ENCODE data around the gene IL1RAPL1. TPM values are rescaled to one million over a fixed set of nuclear protein-coding genes. Genes with fewer than 3 reads are reported as not detected.

Gene IL1RAPL1
- total RNA-seq, 1 experiment from 2014 or later, result not detected

DNA sequence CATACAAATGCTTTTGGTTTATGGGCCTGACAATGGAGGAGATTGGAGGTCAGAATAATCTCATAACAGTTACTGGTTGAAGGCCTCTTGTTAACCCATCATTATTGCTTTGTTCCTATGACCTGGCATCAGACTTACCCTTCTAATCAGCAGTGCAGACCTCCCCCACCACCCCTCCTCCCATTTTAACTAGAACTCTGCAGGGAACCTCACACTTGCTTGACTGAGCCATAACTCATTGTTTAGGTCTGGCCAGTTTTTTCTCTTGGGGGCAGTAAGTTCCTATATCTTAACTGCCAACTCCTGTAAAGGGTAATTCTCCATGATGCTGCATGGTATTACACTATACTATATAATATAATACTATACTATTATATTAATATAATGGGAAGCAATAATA is 609.3 kb downstream of the IL1RAPL1 start:
- TF ChIP-seq, protein P1, sequence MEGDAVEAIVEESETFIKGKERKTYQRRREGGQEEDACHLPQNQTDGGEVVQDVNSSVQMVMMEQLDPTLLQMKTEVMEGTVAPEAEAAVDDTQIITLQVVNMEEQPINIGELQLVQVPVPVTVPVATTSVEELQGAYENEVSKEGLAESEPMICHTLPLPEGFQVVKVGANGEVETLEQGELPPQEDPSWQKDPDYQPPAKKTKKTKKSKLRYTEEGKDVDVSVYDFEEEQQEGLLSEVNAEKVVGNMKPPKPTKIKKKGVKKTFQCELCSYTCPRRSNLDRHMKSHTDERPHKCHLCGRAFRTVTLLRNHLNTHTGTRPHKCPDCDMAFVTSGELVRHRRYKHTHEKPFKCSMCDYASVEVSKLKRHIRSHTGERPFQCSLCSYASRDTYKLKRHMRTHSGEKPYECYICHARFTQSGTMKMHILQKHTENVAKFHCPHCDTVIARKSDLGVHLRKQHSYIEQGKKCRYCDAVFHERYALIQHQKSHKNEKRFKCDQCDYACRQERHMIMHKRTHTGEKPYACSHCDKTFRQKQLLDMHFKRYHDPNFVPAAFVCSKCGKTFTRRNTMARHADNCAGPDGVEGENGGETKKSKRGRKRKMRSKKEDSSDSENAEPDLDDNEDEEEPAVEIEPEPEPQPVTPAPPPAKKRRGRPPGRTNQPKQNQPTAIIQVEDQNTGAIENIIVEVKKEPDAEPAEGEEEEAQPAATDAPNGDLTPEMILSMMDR (IDR thresholded peaks at IDR 0.05; ENCODE audit: unreplicated experiment), result no peak
- no peak for DNase-seq
- Mint-ChIP-seq H3K4me3 (ENCODE audit: low read depth, unreplicated experiment) (no peak overlapping the region), H3K4me1 (ENCODE audit: low read depth, unreplicated experiment) (no peaks in the 10 kb centered on the region), H3K27me3 (ENCODE audit: unreplicated experiment) (no peaks in the 10 kb centered on the region), H3K36me3 (ENCODE audit: insufficient read depth, unreplicated experiment) (no peaks in the 10 kb centered on the region), H3K9me3 (ENCODE audit: low read depth, unreplicated experiment) (no peaks in the 10 kb centered on the region), H3K27ac (ENCODE audit: unreplicated experiment) (no peak overlapping the region)
- intact Hi-C loops (cut with micrococcal nuclease; ENCODE audit: unreplicated experiment), result no loop called here
- BruUV-seq (replicated peaks), result no TSS peak
- CTCF ChIA-PET, result no interaction called here

DNA sequence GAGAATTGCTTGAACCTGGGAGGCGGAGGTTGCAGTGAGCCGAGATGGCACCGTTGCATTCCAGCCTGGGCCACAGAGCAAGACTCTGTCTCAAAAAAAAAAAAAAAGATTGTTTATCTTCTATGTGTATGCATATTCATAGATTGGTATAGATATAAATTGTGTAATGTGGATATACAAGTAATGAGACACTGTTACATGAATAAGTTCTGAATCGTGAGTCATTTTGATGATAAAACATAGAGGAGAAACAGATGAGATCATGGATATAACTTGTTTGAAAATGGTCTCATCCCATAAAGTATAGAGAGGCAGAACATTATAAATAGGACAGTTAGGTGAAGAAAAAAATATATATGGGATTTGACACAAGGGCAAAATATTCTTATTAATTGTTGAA is 628.0 kb downstream of the IL1RAPL1 start:
- no peaks in the 10 kb centered on the region for H3K27me3 Mint-ChIP-seq (ENCODE audit: unreplicated experiment)

DNA sequence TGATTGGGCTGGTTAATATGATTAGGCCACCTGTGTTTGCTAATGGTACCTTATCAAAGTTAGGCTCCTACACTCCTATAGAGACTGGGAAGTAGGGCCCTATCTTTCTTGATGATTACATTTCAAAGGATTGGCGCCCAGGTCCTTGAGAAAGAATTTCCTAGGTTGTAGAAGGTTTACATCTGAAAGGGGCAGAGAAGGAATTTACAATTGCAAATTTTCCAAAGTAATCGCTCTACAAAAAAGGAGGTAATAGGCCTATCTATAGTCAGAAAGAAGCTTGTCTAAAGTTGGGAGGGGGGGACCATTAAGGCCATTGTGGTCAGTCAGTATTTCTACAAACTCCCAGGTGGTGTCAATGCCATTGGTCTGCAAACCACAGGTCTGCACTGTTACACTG is 638.4 kb downstream of the IL1RAPL1 start:
- Mint-ChIP-seq H3K9me3 (ENCODE audit: low read depth, unreplicated experiment) (no peaks in the 10 kb centered on the region), H3K27me3 (ENCODE audit: unreplicated experiment) (no peaks in the 10 kb centered on the region), H3K4me1 (ENCODE audit: low read depth, unreplicated experiment) (no peaks in the 10 kb centered on the region), H3K4me3 (ENCODE audit: low read depth, unreplicated experiment) (no peak overlapping the region), H3K36me3 (ENCODE audit: insufficient read depth, unreplicated experiment) (no peaks in the 10 kb centered on the region), H3K27ac (ENCODE audit: unreplicated experiment) (no peak overlapping the region)
- BruUV-seq (replicated peaks), result no TSS peak
- CTCF ChIA-PET, result no interaction called here
- intact Hi-C loops (cut with micrococcal nuclease; ENCODE audit: unreplicated experiment), result no loop called here
- no peak for DNase-seq
- TF ChIP-seq, protein P1 (IDR thresholded peaks at IDR 0.05; ENCODE audit: unreplicated experiment), result no peak

More for the DNA sequence above, 628.0 kb downstream of the IL1RAPL1 start:
- Mint-ChIP-seq H3K4me1 (ENCODE audit: low read depth, unreplicated experiment) (no peaks in the 10 kb centered on the region), H3K27ac (ENCODE audit: unreplicated experiment) (no peak overlapping the region), H3K4me3 (ENCODE audit: low read depth, unreplicated experiment) (no peak overlapping the region), H3K9me3 (ENCODE audit: low read depth, unreplicated experiment) (peaks cover 5% of the 10 kb centered on the region), H3K36me3 (ENCODE audit: insufficient read depth, unreplicated experiment) (no peaks in the 10 kb centered on the region)
- TF ChIP-seq, protein P1 (IDR thresholded peaks at IDR 0.05; ENCODE audit: unreplicated experiment), result no peak
- CTCF ChIA-PET, result no interaction called here
- intact Hi-C loops (cut with micrococcal nuclease; ENCODE audit: unreplicated experiment), result no loop called here
- no peak for DNase-seq
- BruUV-seq (replicated peaks), result no TSS peak

DNA sequence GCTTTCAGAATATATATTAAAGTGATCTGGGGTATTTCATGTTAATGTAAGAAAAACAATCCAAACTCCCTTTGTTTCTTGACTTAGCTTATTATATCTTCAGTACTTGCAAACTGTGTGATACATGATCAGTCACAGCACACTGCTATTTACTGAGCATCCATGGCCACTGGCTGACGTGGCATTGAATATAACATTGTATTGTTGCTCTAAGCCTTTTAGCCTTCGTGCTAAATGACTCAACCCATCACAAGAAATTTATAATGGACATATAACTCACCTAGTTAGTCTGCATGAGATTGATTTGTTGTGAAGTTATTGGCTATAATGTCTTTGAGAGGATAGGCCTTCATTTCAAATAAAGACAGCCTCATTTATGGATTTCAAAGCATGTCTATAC is 642.6 kb downstream of the IL1RAPL1 start:
- BruUV-seq (replicated peaks), result no TSS peak
- Mint-ChIP-seq H3K36me3 (ENCODE audit: insufficient read depth, unreplicated experiment) (no peaks in the 10 kb centered on the region), H3K27ac (ENCODE audit: unreplicated experiment) (no peak overlapping the region), H3K9me3 (ENCODE audit: low read depth, unreplicated experiment) (no peaks in the 10 kb centered on the region), H3K4me3 (ENCODE audit: low read depth, unreplicated experiment) (no peak overlapping the region), H3K4me1 (ENCODE audit: low read depth, unreplicated experiment) (no peaks in the 10 kb centered on the region), H3K27me3 (ENCODE audit: unreplicated experiment) (no peaks in the 10 kb centered on the region)
- TF ChIP-seq, protein P1 (IDR thresholded peaks at IDR 0.05; ENCODE audit: unreplicated experiment), result no peak
- intact Hi-C loops (cut with micrococcal nuclease; ENCODE audit: unreplicated experiment), result no loop called here
- no peak for DNase-seq
- CTCF ChIA-PET, result no interaction called here
